Suprapubic skin (tissue), 4 donors: ENCODE data around the gene EIF2B2. TPM values are rescaled to one million over a fixed set of nuclear protein-coding genes. Genes with fewer than 3 reads are reported as not detected.

Experiments used
- DNase-seq, 2 donors: peaks; one replicate each; pipeline ENCODE4 v3.0.0-alpha.2; 2019; ENCODE audit warnings: low spot score in 2 of 2
- H3K27ac ChIP-seq: fragments of 200-600 bp; sonication (generic); one replicate; pipeline ENCODE4 v1.5.1; 2019
- H3K27me3 ChIP-seq: fragments of 200-600 bp; sonication (generic); one replicate; pipeline ENCODE4 v1.5.1; 2019
- H3K36me3 ChIP-seq: fragments of 200-600 bp; sonication (generic); one replicate; pipeline ENCODE4 v1.5.1; 2019
- H3K4me1 ChIP-seq: fragments of 200-600 bp; sonication (generic); one replicate; pipeline ENCODE4 v1.5.1; 2019
- H3K4me3 ChIP-seq: fragments of 200-600 bp; sonication (generic); one replicate; pipeline ENCODE4 v1.5.1; 2019; ENCODE audit warnings: mild to moderate bottlenecking
- H3K9me3 ChIP-seq: fragments of 200-600 bp; sonication (generic); one replicate; pipeline ENCODE4 v1.5.1; 2019
- EP300 ChIP-seq: sonication (generic); formaldehyde crosslinking; IDR thresholded peaks from one replicate; pipeline ENCODE4 v1.6.1; 2017; ENCODE audit warnings: antibody characterized with exemption
- POLR2A ChIP-seq, 2 donors: fragments of 450-650 bp; IDR thresholded peaks; one replicate each; pipeline ENCODE4 v1.6.1; 2017; ENCODE audit warnings: antibody characterized with exemption in 2 of 2, mild to moderate bottlenecking in 2 of 2, moderate library complexity in 2 of 2
- POLR2AphosphoS5 ChIP-seq, 3 donors: sonication (generic); formaldehyde crosslinking; IDR thresholded peaks; one replicate each; pipeline ENCODE4 v1.6.1; 2017; ENCODE audit warnings: antibody characterized with exemption in 3 of 3
- WGBS: methylation state at CpG from one replicate; pipeline ENCODE4 v1.1.5; 2018; 5-methylcytosine and 5-hydroxymethylcytosine counted together
- total RNA-seq, 4 donors: library from RNA; depleted of rRNA; stranded (reverse); fragments of >200 nt; gene quantifications; one replicate each; pipeline ENCODE4 v1.1.0, GENCODE V29; 2016
- TF ChIP-seq, protein P1 (sequence below), 2 donors: fragments of 200-600 bp in 1 of 2; fragments of 450-650 bp in 1 of 2; sonication (generic) in 1 of 2; IDR thresholded peaks; one replicate each; pipeline ENCODE4 v1.5.1; 2016 to 2019; ENCODE audit warnings: antibody characterized with exemption in 2 of 2, mild to moderate bottlenecking in 1 of 2, moderate library complexity in 1 of 2

EIF2B2 gene
- total RNA-seq, 4 donors from 2014 or later = 28.9 to 46.2 (median 33.8) TPM

- H3K4me3 ChIP-seq = no peak overlapping the region
- no peaks in the 10 kb centered on the region for H3K27me3 ChIP-seq
- H3K36me3 ChIP-seq = no peaks in the 10 kb centered on the region
- H3K9me3 ChIP-seq = no peaks in the 10 kb centered on the region
- WGBS = 45% methylated on average over 2 of the region's 2 CpGs
- H3K27ac ChIP-seq = no peak overlapping the region
- TF ChIP-seq POLR2A (IDR thresholded peaks at IDR 0.05) = no peak
- TF ChIP-seq POLR2AphosphoS5 (IDR thresholded peaks at IDR 0.05) = no peak
- no peak for TF ChIP-seq EP300
- TF ChIP-seq, protein P1, sequence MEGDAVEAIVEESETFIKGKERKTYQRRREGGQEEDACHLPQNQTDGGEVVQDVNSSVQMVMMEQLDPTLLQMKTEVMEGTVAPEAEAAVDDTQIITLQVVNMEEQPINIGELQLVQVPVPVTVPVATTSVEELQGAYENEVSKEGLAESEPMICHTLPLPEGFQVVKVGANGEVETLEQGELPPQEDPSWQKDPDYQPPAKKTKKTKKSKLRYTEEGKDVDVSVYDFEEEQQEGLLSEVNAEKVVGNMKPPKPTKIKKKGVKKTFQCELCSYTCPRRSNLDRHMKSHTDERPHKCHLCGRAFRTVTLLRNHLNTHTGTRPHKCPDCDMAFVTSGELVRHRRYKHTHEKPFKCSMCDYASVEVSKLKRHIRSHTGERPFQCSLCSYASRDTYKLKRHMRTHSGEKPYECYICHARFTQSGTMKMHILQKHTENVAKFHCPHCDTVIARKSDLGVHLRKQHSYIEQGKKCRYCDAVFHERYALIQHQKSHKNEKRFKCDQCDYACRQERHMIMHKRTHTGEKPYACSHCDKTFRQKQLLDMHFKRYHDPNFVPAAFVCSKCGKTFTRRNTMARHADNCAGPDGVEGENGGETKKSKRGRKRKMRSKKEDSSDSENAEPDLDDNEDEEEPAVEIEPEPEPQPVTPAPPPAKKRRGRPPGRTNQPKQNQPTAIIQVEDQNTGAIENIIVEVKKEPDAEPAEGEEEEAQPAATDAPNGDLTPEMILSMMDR (IDR thresholded peaks at IDR 0.05) = no peak
- DNase-seq = no peak
- peaks cover 23% of the 10 kb centered on the region for H3K4me1 ChIP-seq
Measured at GRCh38 chr14:75059642-75060041, 56.9 kb downstream of the EIF2B2 start.

- H3K4me3 ChIP-seq = no peak overlapping the region
- no peaks in the 10 kb centered on the region for H3K9me3 ChIP-seq
- TF ChIP-seq POLR2A (IDR thresholded peaks at IDR 0.05) (no peak), EP300 (no peak), POLR2AphosphoS5 (IDR thresholded peaks at IDR 0.05) (no peak)
- TF ChIP-seq, protein P1 (IDR thresholded peaks at IDR 0.05) = no peak
- no peaks in the 10 kb centered on the region for H3K27me3 ChIP-seq
- WGBS = 47% methylated on average over 2 of the region's 2 CpGs
- no peaks in the 10 kb centered on the region for H3K36me3 ChIP-seq
- H3K4me1 ChIP-seq = peaks cover 23% of the 10 kb centered on the region
- no peak overlapping the region for H3K27ac ChIP-seq
- DNase-seq = no peak
Measured at GRCh38 chr14:75060420-75060819, 57.7 kb downstream of the EIF2B2 start.

Other genes starting within 250 kb of the EIF2B2 start
- gene YLPM1, start 239.6 kb upstream of the EIF2B2 start, total RNA-seq = 100 to 1,000 TPM in 1 of 4 donors, 10 to 100 TPM in 3; 42.9 to 118 (median 58.2) TPM
- under 1 TPM in 3 of 4 donors, not detected in 1; 0.10 to 0.97 (median 0.11) TPM for gene PROX2, start 126.8 kb upstream of the EIF2B2 start, total RNA-seq
- 100 to 1,000 TPM in 1 of 4 donors, 10 to 100 TPM in 3; 79.1 to 190 (median 97.2) TPM for gene DLST, start 121.0 kb upstream of the EIF2B2 start, total RNA-seq
- gene RPS6KL1, start 79.7 kb upstream of the EIF2B2 start, total RNA-seq = 1 to 10 TPM in 3 of 4 donors, under 1 TPM in 1; 0.86 to 7.5 (median 1.8) TPM
- 10 to 100 TPM in 1 of 4 donors, 1 to 10 TPM in 3; 3.5 to 10.5 (median 7.9) TPM for gene PGF, start 47.3 kb upstream of the EIF2B2 start, total RNA-seq
- gene MLH3, start 48.5 kb downstream of the EIF2B2 start, total RNA-seq = 10 to 100 TPM in 3 of 4 donors, 1 to 10 TPM in 1; 8.6 to 27.0 (median 14.1) TPM
- 10 to 100 TPM; 19.2 to 40.6 (median 23.0) TPM for gene ACYP1, start 61.1 kb downstream of the EIF2B2 start, total RNA-seq
- gene ZC2HC1C, start 66.7 kb downstream of the EIF2B2 start, total RNA-seq = 1 to 10 TPM in 2 of 4 donors, under 1 TPM in 2; 0.32 to 5.9 (median 1.2) TPM
- 10 to 100 TPM; 22.2 to 58.3 (median 34.3) TPM for gene NEK9, start 124.1 kb downstream of the EIF2B2 start, total RNA-seq
- gene TMED10, start 173.7 kb downstream of the EIF2B2 start, total RNA-seq = 100 to 1,000 TPM; 123 to 235 (median 198) TPM